Heart right ventricle (tissue), 16 donors: ENCODE results near the gene GUCY2C. TPM values are rescaled to one million over a fixed set of nuclear protein-coding genes. Genes with fewer than 3 reads are reported as not detected.
A peak's percentile ranks its signal among the peaks of the same experiment; 100 is the strongest.

Experiments used
- ATAC-seq, 8 donors: fragments of 200-7000 bp; cut with Tn5 transposase; one replicate each; pipeline ENCODE4 v1.9.1; 2020; ENCODE audit warnings: mild to moderate bottlenecking in 8 of 8, moderate library complexity in 8 of 8, moderate number of reproducible peaks in 1 of 8
- DNase-seq, 2 donors: peaks; one replicate each; pipeline ENCODE4 v3.0.0-alpha.2; 2020
- H3K27ac ChIP-seq, 10 donors: fragments of 200-600 bp; sonication (generic) in 2 of 10; one replicate each; pipeline versions ENCODE4 v1.5.0 to v1.8.0; 2020 to 2022; ENCODE audit warnings: mild to moderate bottlenecking in 3 of 10
- H3K27me3 ChIP-seq, 7 donors: fragments of 200-600 bp; one replicate each; pipeline ENCODE4 v1.8.0; 2021 to 2022; ENCODE audit warnings: mild to moderate bottlenecking in 2 of 7
- H3K36me3 ChIP-seq, 9 donors: fragments of 200-600 bp; sonication (generic) in 1 of 9; one replicate each; pipeline versions ENCODE4 v1.5.0 to v1.8.0; 2020 to 2022; ENCODE audit warnings: mild to moderate bottlenecking in 2 of 9
- H3K4me1 ChIP-seq, 9 donors: fragments of 200-600 bp; sonication (generic) in 1 of 9; one replicate each; pipeline versions ENCODE4 v1.5.0 to v1.8.0; 2020 to 2022; ENCODE audit warnings: mild to moderate bottlenecking in 4 of 9
- H3K4me3 ChIP-seq, 10 donors: fragments of 200-600 bp; sonication (generic) in 2 of 10; one replicate each; pipeline versions ENCODE4 v1.5.0 to v1.8.0; 2020 to 2022; ENCODE audit warnings: mild to moderate bottlenecking in 7 of 10, moderate library complexity in 2 of 10
- H3K9me3 ChIP-seq, 11 donors: fragments of 200-600 bp in 10 of 11; sonication (generic) in 2 of 11; one replicate each; pipeline versions ENCODE4 v1.5.0 to v1.8.0; 2013 to 2022; ENCODE audit warnings: mild to moderate bottlenecking in 2 of 11, control low read depth in 1 of 11, moderate library complexity in 1 of 11
- WGBS, 2 donors: extraction: QIAGEN DNeasy Blood & Tissue Kit; methylation state at CpG; one replicate each; pipeline ENCODE4 v1.1.7; 2013; ENCODE audit warnings: inconsistent platforms in 1 of 2; 5-methylcytosine and 5-hydroxymethylcytosine counted together
- intact Hi-C, 10 donors: fragments of 100-400 bp; cut with DNase I; formaldehyde crosslinking; loops; one replicate each; pipeline versions ENCODE4 v1.11.1 to v1.14.2; 2022
- polyA plus RNA-seq, 2 donors: library from polyadenylated mRNA; stranded (reverse); fragments of 200-250 nt; gene quantifications; one replicate each; pipeline ENCODE4 v1.2.3, GENCODE V29; 2013
- total RNA-seq, 10 donors: library from RNA; stranded (reverse); fragmentation: NEBNext Ultra II Directional in 3 of 10; extraction: Animal tissue kit (Norgen Biotek cat#: 25700) in 3 of 10; gene quantifications; one replicate each; pipeline versions ENCODE4 v1.2.1 to v1.2.4, GENCODE V29; 2021 to 2023
- TF ChIP-seq, protein P1 (sequence below), 9 donors: fragments of 200-600 bp; sonication (generic) in 2 of 9; IDR thresholded peaks; one replicate each; pipeline versions ENCODE4 v1.5.0 to v1.8.0; 2021 to 2022; ENCODE audit warnings: antibody characterized with exemption in 9 of 9, mild to moderate bottlenecking in 5 of 9, moderate library complexity in 1 of 9
- donor health status: Arrhythmogenic right ventricular cardiomyopathy.
- donor health status: ischemic (EF 13 %, LVEDD 7.1; RV severe dilation, severe dysfunction).
- donor health status: healthy with polysubstance abuse.
- donor health status: DM: no; HTN: yes; CAD: no.
- donor health status: DM: no; HTN: no; CAD: no.
- donor health status: ischemic (EF 25% LVEDD 6.9; RV normal size, moderate dysfunction).
- donor health status: ischemic (EF 25% LVEDD 5.7; RV mildly dilated, moderate dysfunction).
- donor health status: healthy.
- donor health status: DM: yes; HTN: yes; CAD: no.
- donor health status: Ischemic cardiomyopathy.
- donor health status: ischemic (EF 35%, LVEDD 5.7; RV mildly dilated, moderate dysfunction).
- donor health status: nonischemic (EF 11% LVEDD 7.7; RV severe dilation, severe dysfunction).
- donor health status: DM: yes; HTN: yes; CAD: no.
- donor health status: PGD.
- donor health status: ischemic (EF 29% LVEDD 5.4; RV normal size, mild dysfunction).
- donor health status: nonischemic (EF 23%, LVEDD 6.1; RV moderate dilation, normal function).

The GUCY2C gene
- total and polyA plus RNA-seq, 12 donors = 0.01 to 0.15 (median 0.06) TPM; not detected in 9

DNA sequence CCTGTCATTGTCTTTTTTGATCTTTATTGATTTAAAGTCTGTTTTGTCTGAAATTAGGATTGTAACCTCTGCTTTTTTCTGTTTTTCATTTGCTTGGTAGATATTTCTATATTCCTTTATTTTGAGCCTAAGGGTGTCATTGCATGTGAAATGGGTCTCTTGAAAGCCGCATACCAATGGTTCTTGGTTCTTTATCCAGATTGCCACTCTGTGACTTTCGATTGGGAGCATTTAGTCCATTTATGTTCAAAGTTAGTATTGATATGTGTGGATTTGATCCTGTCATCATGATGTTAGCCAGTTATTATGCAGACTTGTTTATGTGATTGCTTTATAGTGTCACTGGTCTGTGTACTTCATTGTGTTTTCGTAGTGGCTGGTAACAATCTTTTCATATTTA, 98.9 kb downstream of the GUCY2C start:
- 86 to 95% methylated on average over 3 of the region's 3 CpGs for WGBS, 2 donors
- Histone ChIP-seq H3K4me3 (no peak overlapping the region), H3K9me3 (peaks cover 0 to 38% (median 5%) of the 10 kb centered on the region in 11 donors), H3K36me3 (no peaks in the 10 kb centered on the region), H3K27me3 (no peaks in the 10 kb centered on the region), H3K27ac (no peak overlapping the region), H3K4me1 (peaks cover 0 to 10% (median 0%) of the 10 kb centered on the region in 9 donors)
- intact Hi-C loops = no loop called here
- ATAC-seq (no peak), DNase-seq (no peak)
- TF ChIP-seq, protein P1, sequence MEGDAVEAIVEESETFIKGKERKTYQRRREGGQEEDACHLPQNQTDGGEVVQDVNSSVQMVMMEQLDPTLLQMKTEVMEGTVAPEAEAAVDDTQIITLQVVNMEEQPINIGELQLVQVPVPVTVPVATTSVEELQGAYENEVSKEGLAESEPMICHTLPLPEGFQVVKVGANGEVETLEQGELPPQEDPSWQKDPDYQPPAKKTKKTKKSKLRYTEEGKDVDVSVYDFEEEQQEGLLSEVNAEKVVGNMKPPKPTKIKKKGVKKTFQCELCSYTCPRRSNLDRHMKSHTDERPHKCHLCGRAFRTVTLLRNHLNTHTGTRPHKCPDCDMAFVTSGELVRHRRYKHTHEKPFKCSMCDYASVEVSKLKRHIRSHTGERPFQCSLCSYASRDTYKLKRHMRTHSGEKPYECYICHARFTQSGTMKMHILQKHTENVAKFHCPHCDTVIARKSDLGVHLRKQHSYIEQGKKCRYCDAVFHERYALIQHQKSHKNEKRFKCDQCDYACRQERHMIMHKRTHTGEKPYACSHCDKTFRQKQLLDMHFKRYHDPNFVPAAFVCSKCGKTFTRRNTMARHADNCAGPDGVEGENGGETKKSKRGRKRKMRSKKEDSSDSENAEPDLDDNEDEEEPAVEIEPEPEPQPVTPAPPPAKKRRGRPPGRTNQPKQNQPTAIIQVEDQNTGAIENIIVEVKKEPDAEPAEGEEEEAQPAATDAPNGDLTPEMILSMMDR (IDR thresholded peaks at IDR 0.05) = no peak

DNA sequence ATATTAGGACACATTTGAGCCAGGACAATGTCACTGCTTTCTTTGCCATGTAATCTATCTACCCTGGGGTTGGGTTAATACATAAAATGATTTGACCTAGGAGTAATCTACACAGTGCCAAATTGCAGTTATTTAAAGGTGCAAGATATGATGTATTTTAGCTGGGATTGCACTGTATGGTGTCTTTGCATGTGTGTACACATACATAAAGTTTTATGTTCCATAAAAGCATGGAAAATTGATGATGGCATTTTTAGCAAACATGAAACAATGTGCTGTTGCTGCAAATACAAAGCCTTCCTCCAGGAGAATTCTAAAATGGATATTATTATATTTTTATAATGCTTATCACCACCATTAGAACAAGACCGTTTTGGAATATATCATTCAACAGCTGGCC, 104.7 kb downstream of the GUCY2C start:
- H3K4me3 ChIP-seq = no peak overlapping the region
- no peak overlapping the region for H3K27ac ChIP-seq
- TF ChIP-seq, protein P1 (IDR thresholded peaks at IDR 0.05) = no peak
- 15 to 32% methylated on average over 1 of the region's 1 CpG for WGBS, 2 donors
- no peak for ATAC-seq
- H3K36me3 ChIP-seq = no peaks in the 10 kb centered on the region
- intact Hi-C loops = no loop called here
- H3K4me1 ChIP-seq = peaks cover 0 to 11% (median 0%) of the 10 kb centered on the region in 9 donors
- no peak for DNase-seq
- peaks cover 0 to 13% (median 0%) of the 10 kb centered on the region in 11 donors for H3K9me3 ChIP-seq
- H3K27me3 ChIP-seq = no peaks in the 10 kb centered on the region

DNA sequence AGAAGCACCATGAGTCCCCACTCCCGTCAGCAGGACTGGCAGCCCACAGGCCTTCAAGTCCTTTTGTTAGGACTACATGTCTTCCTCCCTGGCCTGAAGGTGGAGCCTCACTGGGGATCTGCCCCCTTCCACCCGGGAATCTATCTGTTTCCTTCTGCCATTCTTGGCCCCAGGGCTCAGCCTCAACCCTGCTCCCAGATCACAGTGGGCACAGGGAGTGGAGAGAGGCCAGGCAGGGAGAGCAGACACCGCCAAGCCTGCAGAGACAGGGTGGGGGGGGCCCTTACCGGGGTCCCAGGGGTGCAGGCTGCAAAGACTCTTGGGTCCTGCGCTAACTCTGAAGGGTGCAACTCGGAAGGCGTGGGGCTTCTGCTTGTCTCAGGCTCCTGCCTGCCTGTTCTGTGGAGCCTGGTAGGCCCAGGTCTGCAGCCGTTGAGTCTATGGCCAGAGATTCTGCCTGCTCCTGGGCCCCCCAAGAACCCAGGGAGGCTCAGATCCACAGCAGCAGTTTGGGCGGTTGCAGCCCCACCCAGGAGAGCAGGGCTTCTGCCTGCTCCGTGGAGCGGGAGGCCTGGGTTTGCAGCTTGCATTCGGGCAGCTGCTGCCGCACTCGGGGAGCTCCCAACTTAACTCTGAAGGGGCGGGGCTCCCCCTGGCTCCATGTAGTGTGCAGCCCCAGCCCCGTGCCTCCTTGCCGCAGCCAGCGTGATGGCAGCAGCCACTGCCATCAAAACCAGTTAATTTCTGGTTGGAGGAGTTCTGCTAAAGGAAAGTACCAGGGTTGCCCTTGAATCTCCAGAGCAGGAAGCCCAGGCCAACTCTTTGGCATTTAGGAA, 107.0 kb downstream of the GUCY2C start:
- H3K27me3 ChIP-seq = no peaks in the 10 kb centered on the region
- no peaks in the 10 kb centered on the region for H3K36me3 ChIP-seq
- H3K4me1 ChIP-seq = peaks cover 0 to 11% (median 0%) of the 10 kb centered on the region in 9 donors
- no peak overlapping the region for H3K27ac ChIP-seq
- peak in 1 of 8 donors; percentile 55 for ATAC-seq
- H3K4me3 ChIP-seq = no peak overlapping the region
- TF ChIP-seq, protein P1 (IDR thresholded peaks at IDR 0.05) = no peak
- intact Hi-C loops = no loop called here
- WGBS, 2 donors = 87 to 88% methylated on average over 18 of the region's 18 CpGs
- DNase-seq = no peak
- peaks cover 0 to 4% (median 0%) of the 10 kb centered on the region in 11 donors for H3K9me3 ChIP-seq

DNA sequence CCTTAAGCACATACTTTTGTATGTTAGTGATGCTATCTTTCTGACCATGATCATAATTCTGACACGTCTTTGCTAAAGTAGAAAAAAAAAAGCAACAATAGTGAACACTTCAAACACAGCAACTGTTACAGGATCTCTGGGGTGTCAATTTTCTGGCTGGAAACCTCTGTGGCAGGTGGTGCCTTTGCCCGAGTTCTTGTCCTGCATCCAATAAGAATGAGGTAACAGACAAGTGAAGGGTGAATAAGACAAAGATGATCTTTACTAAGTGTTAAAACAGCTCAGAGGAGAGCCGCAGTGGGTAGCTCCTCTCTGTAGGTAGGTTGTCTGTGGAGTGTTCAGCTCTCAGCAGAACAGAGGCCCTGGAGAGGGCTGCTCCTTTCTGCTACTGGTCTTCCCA, 107.8 kb downstream of the GUCY2C start:
- H3K36me3 ChIP-seq = no peaks in the 10 kb centered on the region

More for the DNA sequence above, 107.8 kb downstream of the GUCY2C start:
- Histone ChIP-seq H3K4me3 (no peak overlapping the region), H3K27me3 (no peaks in the 10 kb centered on the region), H3K27ac (no peak overlapping the region), H3K9me3 (no peaks in the 10 kb centered on the region), H3K4me1 (peaks cover 0 to 11% (median 0%) of the 10 kb centered on the region in 9 donors)
- DNase-seq (no peak), ATAC-seq (no peak)
- TF ChIP-seq, protein P1 (IDR thresholded peaks at IDR 0.05) = no peak
- intact Hi-C loops = no loop called here
- WGBS, 2 donors = 85 to 87% methylated on average over 3 of the region's 3 CpGs
